PC-3 (cell line): ENCODE results near the gene RNASET2.

Experiments
- CTCF ChIP-seq: fragments of 300-600 bp; sonication (generic); conservative IDR thresholded peaks from 2 replicates; pipeline ENCODE4 v1.5.1; 2017; ENCODE audit warnings: antibody characterized with exemption, low read depth, mild to moderate bottlenecking, low read length
- EZH2 ChIP-seq: fragments of 300-600 bp; sonication (generic); IDR thresholded peaks from one replicate; pipeline ENCODE4 v1.6.1; 2017; ENCODE audit warnings: antibody characterized with exemption, mild to moderate bottlenecking, low read length; ENCODE audit not compliant: unreplicated experiment

GRCh38 chr6:166906376-166907044 lies 49.8 kb downstream of the RNASET2 start:
- no peak for TF ChIP-seq CTCF
- TF ChIP-seq EZH2, result no peak
